WTC11 (cell line): ENCODE results near the gene MYLK. TPM values are rescaled to one million over a fixed set of nuclear protein-coding genes. Genes with fewer than 3 reads are reported as not detected.
A peak's percentile ranks its signal among the peaks of the same experiment; 100 is the strongest.

Experiments used
- ATAC-seq: fragments of 200-7000 bp; cut with Tn5 transposase; 2 replicates; pipeline ENCODE4 v1.10.0; 2021; ENCODE audit warnings: mild to moderate bottlenecking, moderate library complexity
- CTCF ChIA-PET: fragments of 300-600 bp; sonication (Branson Sonifier 250); formaldehyde crosslinking; loops from one replicate; lab custom pipeline; 2021; ENCODE audit warnings: antibody characterized with exemption; lab: Charles Lee
- POLR2A ChIA-PET: fragments of 350-600 bp; sonication (Branson Sonifier 250); formaldehyde crosslinking; loops from one replicate; lab custom pipeline; 2021; ENCODE audit warnings: antibody characterized with exemption; lab: Charles Lee
- DNase-seq: peaks from one replicate; pipeline ENCODE4 v3.0.0; 2021; ENCODE audit warnings: low spot score
- H3K27ac Mint-ChIP-seq: 2 replicates; pipeline ENCODE4 v1.8.0; 2021; ENCODE audit warnings: mixed read lengths
- H3K27me3 Mint-ChIP-seq: 2 replicates; pipeline ENCODE4 v1.8.0; 2021; ENCODE audit warnings: low read depth, mild to moderate bottlenecking, moderate library complexity, mixed read lengths
- H3K36me3 Mint-ChIP-seq: 2 replicates; pipeline ENCODE4 v1.8.0; 2021; ENCODE audit warnings: mixed read lengths
- H3K4me1 Mint-ChIP-seq: 2 replicates; pipeline ENCODE4 v1.8.0; 2022; ENCODE audit warnings: mixed read lengths
- H3K4me3 Mint-ChIP-seq: 2 replicates; pipeline ENCODE4 v1.8.0; 2021; ENCODE audit warnings: mild to moderate bottlenecking, moderate library complexity, mixed read lengths
- H3K9me3 Mint-ChIP-seq: 2 replicates; pipeline ENCODE4 v1.8.0; 2021; ENCODE audit warnings: mixed read lengths
- AFF4 ChIP-seq: sonication (generic); formaldehyde crosslinking; IDR thresholded peaks from 2 replicates; pipeline ENCODE4 v1.8.1; 2023; ENCODE audit warnings: mild to moderate bottlenecking, missing genetic modification reagents, borderline replicate concordance
- CREB1 ChIP-seq: sonication (generic); formaldehyde crosslinking; IDR thresholded peaks from 2 replicates; pipeline ENCODE4 v1.8.0; 2023; ENCODE audit warnings: mild to moderate bottlenecking, missing genetic modification reagents
- CTCF ChIP-seq: fragments of 200-600 bp; IDR thresholded peaks from 2 replicates; pipeline ENCODE4 v1.8.0; 2022; ENCODE audit warnings: antibody characterized with exemption
- ETV6 ChIP-seq: sonication (generic); formaldehyde crosslinking; IDR thresholded peaks from 2 replicates; pipeline ENCODE4 v1.8.1; 2022; ENCODE audit warnings: mild to moderate bottlenecking, missing genetic modification reagents
- FOXP4 ChIP-seq: sonication (generic); formaldehyde crosslinking; IDR thresholded peaks from 2 replicates; pipeline ENCODE4 v1.8.0; 2022; ENCODE audit warnings: mild to moderate bottlenecking, missing genetic modification reagents
- GTF2I ChIP-seq: fragments of 250-450 bp; sonication (Bioruptor Pico); conservative IDR thresholded peaks from 2 replicates; pipeline ENCODE4 v1.4.0; 2021; ENCODE audit warnings: mild to moderate bottlenecking
- IRF2 ChIP-seq: sonication (generic); formaldehyde crosslinking; IDR thresholded peaks from 2 replicates; pipeline ENCODE4 v1.8.0; 2022; ENCODE audit warnings: low read depth, missing genetic modification reagents, borderline replicate concordance
- MLX ChIP-seq: sonication (generic); formaldehyde crosslinking; IDR thresholded peaks from 2 replicates; pipeline ENCODE4 v1.8.1; 2023; ENCODE audit warnings: mild to moderate bottlenecking, missing genetic modification reagents, moderate library complexity
- NFYB ChIP-seq: sonication (generic); formaldehyde crosslinking; conservative IDR thresholded peaks from 2 replicates; pipeline ENCODE4 v1.8.0; 2022; ENCODE audit warnings: low read depth, missing genetic modification reagents
- OVOL2 ChIP-seq: fragments of 250-450 bp; sonication (Bioruptor Pico); IDR thresholded peaks from 2 replicates; pipeline ENCODE4 v1.9.0; 2021; ENCODE audit warnings: mild to moderate bottlenecking, borderline replicate concordance
- PRDM15 ChIP-seq: sonication (generic); formaldehyde crosslinking; IDR thresholded peaks from 2 replicates; pipeline ENCODE4 v1.8.0; 2022; ENCODE audit warnings: missing genetic modification reagents
- SP1 ChIP-seq: sonication (generic); formaldehyde crosslinking; conservative IDR thresholded peaks from 2 replicates; pipeline ENCODE4 v1.8.1; 2022; ENCODE audit warnings: missing genetic modification reagents
- TCF7 ChIP-seq: sonication (generic); formaldehyde crosslinking; IDR thresholded peaks from 2 replicates; pipeline ENCODE4 v1.8.0; 2022; ENCODE audit warnings: mild to moderate bottlenecking, low read depth, missing genetic modification reagents, moderate library complexity
- TEAD4 ChIP-seq: sonication (generic); formaldehyde crosslinking; IDR thresholded peaks from 2 replicates; pipeline ENCODE4 v1.8.0; 2022; ENCODE audit warnings: mild to moderate bottlenecking, missing genetic modification reagents
- TP53 ChIP-seq: sonication (generic); formaldehyde crosslinking; IDR thresholded peaks from 2 replicates; pipeline ENCODE4 v1.8.1; 2023; ENCODE audit warnings: mild to moderate bottlenecking, missing genetic modification reagents
- ZNF512 ChIP-seq: sonication (generic); formaldehyde crosslinking; IDR thresholded peaks from 2 replicates; pipeline ENCODE4 v1.8.1; 2022; ENCODE audit warnings: missing genetic modification reagents, borderline replicate concordance
- total RNA-seq: library from RNA; stranded (reverse); gene quantifications from 3 replicates; pipeline ENCODE4 v1.2.3, GENCODE V29; 2021

Gene MYLK
- total RNA-seq, 1 experiment from 2014 or later, result 10.4 TPM

GRCh38 chr3:123652342-123652984 lies 231.7 kb downstream of the MYLK start:
- Mint-ChIP-seq H3K27me3 (no peaks in the 10 kb centered on the region; the same call in 1 of the 2 replicates), H3K4me3 (no peak overlapping the region), H3K36me3 (peaks cover 11% of the 10 kb centered on the region), H3K27ac (0 out of 2 replicates have a peak overlapping the region, but pooled peaks have one; percentile 14), H3K9me3 (peaks cover 11% of the 10 kb centered on the region), H3K4me1 (peaks cover 19% of the 10 kb centered on the region)
- peak; percentile 89 for DNase-seq
- peak; percentile 96 for ATAC-seq
- TF ChIP-seq AFF4 (CRISPR knock-in tag) (no peak), NFYB (no peak), CTCF (peak; percentile 66), TEAD4 (CRISPR knock-in tag) (no peak)
- CTCF ChIA-PET, result interaction anchor here (0.6 to 7.6 kb wide), 37 partner anchors 9 to 907 kb away, joined by 3 to 141 read pairs (median 5); partner anchors contain the start of gene CCDC14
- POLR2A ChIA-PET, result interaction anchor here (1.2 kb wide), 1 partner anchor 10 kb away, joined by 5 read pairs; no protein-coding TSS in a partner anchor

GRCh38 chr3:123651449-123652341 lies 232.4 kb downstream of the MYLK start:
- Mint-ChIP-seq H3K27ac (0 out of 2 replicates have a peak overlapping the region, but pooled peaks have one; percentile 14), H3K4me3 (0 out of 2 replicates have a peak overlapping the region, but pooled peaks have one; percentile 7), H3K9me3 (peaks cover 5% of the 10 kb centered on the region), H3K27me3 (no peaks in the 10 kb centered on the region), H3K4me1 (peaks cover 19% of the 10 kb centered on the region), H3K36me3 (peaks cover 5% of the 10 kb centered on the region; the same call in 1 of the 2 replicates)
- peak; percentile 31 for DNase-seq
- POLR2A ChIA-PET, result interaction anchor here (1.2 kb wide), 1 partner anchor 10 kb away, joined by 5 read pairs; no protein-coding TSS in a partner anchor
- peak; percentile 73 for ATAC-seq
- CTCF ChIA-PET, result interaction anchor here (0.8 to 7.6 kb wide), 28 partner anchors 10 to 908 kb away, joined by 3 to 141 read pairs (median 7); partner anchors contain the start of gene CCDC14
- no peak for TF ChIP-seq ZNF512 (CRISPR knock-in tag)
- TF ChIP-seq OVOL2 (CRISPR knock-in tag), result no peak
- TF ChIP-seq GTF2I (CRISPR knock-in tag), result no peak
- no peak for TF ChIP-seq TCF7 (CRISPR knock-in tag)
- no peak for TF ChIP-seq FOXP4
- no peak for TF ChIP-seq CREB1 (CRISPR knock-in tag)
- TF ChIP-seq SP1, result no peak
- TF ChIP-seq MLX (CRISPR knock-in tag), result no peak
- TF ChIP-seq ETV6 (CRISPR knock-in tag), result no peak
- no peak for TF ChIP-seq PRDM15 (CRISPR knock-in tag)
- TF ChIP-seq TP53 (CRISPR knock-in tag), result no peak
- no peak for TF ChIP-seq IRF2 (CRISPR knock-in tag)
